SK-N-SH (cell line): ENCODE results near the gene CLEC3B. TPM values are rescaled to one million over a fixed set of nuclear protein-coding genes. Genes with fewer than 3 reads are reported as not detected.

Experiments used
- CTCF ChIA-PET: fragments of 300-600, 350-600 bp; formaldehyde crosslinking; extraction: SDS; loops from one replicate; lab custom pipeline; 2021; lab: Yijun Ruan, JAX
- POLR2A ChIA-PET: fragments of 350-600 bp; sonication (Branson Sonifier 250); formaldehyde crosslinking; extraction: SDS; loops from one replicate; lab custom pipeline; 2020; ENCODE audit warnings: antibody characterized with exemption, inconsistent platforms; lab: Yijun Ruan, JAX
- DNase-seq: peaks from one replicate; pipeline ENCODE4 v3.0.0; 2012
- H2AFZ ChIP-seq: fragments of 200-600 bp; sonication (generic); 2 replicates; pipeline ENCODE4 v1.8.1; 2016; ENCODE audit warnings: antibody characterized with exemption, mild to moderate bottlenecking, low read depth
- H3F3A ChIP-seq: fragments of 200-600 bp; sonication (generic); replicated peaks from 2 replicates; pipeline ENCODE3; 2016; ENCODE audit warnings: antibody characterized with exemption, mild to moderate bottlenecking; ENCODE audit not compliant: insufficient read depth
- H3K27ac ChIP-seq, 2 experiments: fragments of 200-500 bp in 1 of 2; fragments of 200-600 bp in 1 of 2; sonication (Bioruptor generic) in 1 of 2; sonication (generic), shearing (Covaris generic) in 1 of 2; 2 replicates each; pipeline versions ENCODE4 v1.5.1 to v1.6.1; 2014 to 2016; ENCODE audit warnings: low read depth in 2 of 2, inconsistent platforms in 1 of 2, low read length in 1 of 2, mild to moderate bottlenecking in 1 of 2, mixed read lengths in 1 of 2
- H3K27me3 ChIP-seq: fragments of 200-600 bp; sonication (generic), shearing (Covaris generic); 2 replicates; pipeline ENCODE4 v1.6.1; 2016; ENCODE audit warnings: mixed run types; ENCODE audit not compliant: insufficient read depth
- H3K36me3 ChIP-seq, 2 experiments: fragments of 200-500 bp in 1 of 2; fragments of 200-600 bp in 1 of 2; sonication (Bioruptor generic) in 1 of 2; sonication (generic) in 1 of 2; replicated peaks in 1 of 2; 2 replicates each; pipeline versions ENCODE3 to v1.5.1; 2014 to 2016; ENCODE audit warnings: low read length in 1 of 2, mild to moderate bottlenecking in 1 of 2; ENCODE audit not compliant: insufficient read depth in 2 of 2, control insufficient read depth in 1 of 2
- H3K4me1 ChIP-seq, 2 experiments: fragments of 200-500 bp in 1 of 2; fragments of 200-600 bp in 1 of 2; sonication (Bioruptor generic) in 1 of 2; sonication (generic), shearing (Covaris generic) in 1 of 2; 2 replicates each; pipeline versions ENCODE4 v1.5.1 to v1.6.1; 2014 to 2016; ENCODE audit warnings: low read depth in 1 of 2, low read length in 1 of 2, mixed run types in 1 of 2; ENCODE audit not compliant: insufficient read depth in 2 of 2, control insufficient read depth in 1 of 2
- H3K4me2 ChIP-seq: fragments of 200-600 bp; sonication (generic), shearing (Covaris generic); 2 replicates; pipeline ENCODE4 v1.6.1; 2017; ENCODE audit warnings: mixed run types
- H3K4me3 ChIP-seq, 2 experiments: fragments of 200-500 bp in 1 of 2; fragments of 200-600 bp in 1 of 2; sonication (Bioruptor generic) in 1 of 2; sonication (generic), shearing (Covaris generic) in 1 of 2; 2 replicates each; pipeline versions ENCODE4 v1.5.1 to v1.8.1; 2014 to 2016; ENCODE audit warnings: low read depth in 2 of 2, inconsistent platforms in 1 of 2, low read length in 1 of 2, mild to moderate bottlenecking in 1 of 2, mixed read lengths in 1 of 2, moderate library complexity in 1 of 2
- H3K79me2 ChIP-seq: fragments of 200-600 bp; sonication (generic); 2 replicates; pipeline ENCODE4 v1.8.1; 2017; ENCODE audit warnings: mild to moderate bottlenecking; ENCODE audit not compliant: insufficient read depth
- H3K9ac ChIP-seq: fragments of 200-600 bp; sonication (generic); 2 replicates; pipeline ENCODE4 v1.6.1; 2017; ENCODE audit warnings: mixed run types
- H3K9me2 ChIP-seq: fragments of 200-600 bp; sonication (generic); 2 replicates; pipeline ENCODE4 v1.6.1; 2017; ENCODE audit warnings: mixed run types
- H3K9me3 ChIP-seq: fragments of 200-600 bp; sonication (generic); 2 replicates; pipeline ENCODE4 v1.6.1; 2017; ENCODE audit warnings: mixed run types, mild to moderate bottlenecking, moderate library complexity
- H4K20me1 ChIP-seq: fragments of 200-600 bp; sonication (generic); 2 replicates; pipeline ENCODE4 v1.6.1; 2017; ENCODE audit warnings: mild to moderate bottlenecking, mixed run types; ENCODE audit not compliant: insufficient read depth
- EP300 ChIP-seq, 2 experiments: IDR thresholded peaks; 2 replicates each; pipeline versions ENCODE4 v1.4.0 to v1.6.1; 2012; ENCODE audit warnings: borderline replicate concordance in 1 of 2, low read depth in 1 of 2, low read length in 1 of 2
- EZH2phosphoT487 ChIP-seq: fragments of 200-600 bp; sonication (generic); IDR thresholded peaks from 2 replicates; pipeline ENCODE4 v1.6.1; 2017; ENCODE audit warnings: low read depth, mixed run types, mild to moderate bottlenecking, antibody characterized with exemption, moderate library complexity, borderline replicate concordance
- FOXJ3 ChIP-seq: sonication (generic); formaldehyde crosslinking; IDR thresholded peaks from 2 replicates; pipeline ENCODE4 v1.5.1; 2020; ENCODE audit warnings: mild to moderate bottlenecking, missing genetic modification reagents
- FOXM1 ChIP-seq: IDR thresholded peaks from 2 replicates; pipeline ENCODE4 v1.4.0; 2012; ENCODE audit warnings: low read depth, mild to moderate bottlenecking
- GABPA ChIP-seq: IDR thresholded peaks from 2 replicates; pipeline ENCODE4 v1.4.0; 2012; ENCODE audit warnings: low read depth, mild to moderate bottlenecking
- GATA2 ChIP-seq: sonication (generic); formaldehyde crosslinking; IDR thresholded peaks from 2 replicates; pipeline ENCODE4 v1.5.0; 2020; ENCODE audit warnings: mild to moderate bottlenecking, missing genetic modification reagents
- JUND ChIP-seq: IDR thresholded peaks from 2 replicates; pipeline ENCODE4 v1.4.0; 2012
- MAX ChIP-seq: IDR thresholded peaks from 2 replicates; pipeline ENCODE4 v1.4.0; 2012; ENCODE audit warnings: low read depth
- MEF2A ChIP-seq: IDR thresholded peaks from 2 replicates; pipeline ENCODE4 v1.4.0; 2012; ENCODE audit warnings: low read depth, borderline replicate concordance
- RCOR1 ChIP-seq: fragments of 150-350 bp; IDR thresholded peaks from 2 replicates; pipeline ENCODE4 v1.6.1; 2017; ENCODE audit warnings: antibody characterized with exemption, low read length
- REST ChIP-seq: IDR thresholded peaks from 2 replicates; pipeline ENCODE4 v1.6.1; 2012; ENCODE audit warnings: mild to moderate bottlenecking, low read depth, low read length, moderate library complexity
- RFX5 ChIP-seq: IDR thresholded peaks from 2 replicates; pipeline ENCODE4 v1.6.1; 2012; ENCODE audit warnings: mild to moderate bottlenecking, improper control_type of control experiment, low read length
- SIN3A ChIP-seq: IDR thresholded peaks from 2 replicates; pipeline ENCODE4 v1.6.1; 2012; ENCODE audit warnings: low read depth, mild to moderate bottlenecking, low read length, moderate library complexity, borderline replicate concordance
- TAF1 ChIP-seq: IDR thresholded peaks from 2 replicates; pipeline ENCODE4 v1.6.1; 2012; ENCODE audit warnings: low read depth, mild to moderate bottlenecking, low read length, moderate library complexity, borderline replicate concordance
- TEAD4 ChIP-seq: IDR thresholded peaks from 2 replicates; pipeline ENCODE4 v1.4.0; 2012; ENCODE audit warnings: mild to moderate bottlenecking, borderline replicate concordance; ENCODE audit not compliant: insufficient read depth
- WGBS: methylation state at CpG from one replicate; pipeline ENCODE4 v1.1.6; 2017; ENCODE audit warnings: low lambda C conversion rate; 5-methylcytosine and 5-hydroxymethylcytosine counted together
- polyA plus RNA-seq, 3 experiments: library from polyadenylated mRNA; depleted of rRNA; stranded (reverse); fragments of >200 nt; gene quantifications; 2 replicates each; pipeline ENCODE4 v1.2.3, GENCODE V29; 2012

The CLEC3B gene
- polyA plus RNA-seq, 1 of the 3 experiments (the other 2 are of a cell fraction), result 0.46 TPM

- H4K20me1 ChIP-seq, result peaks cover 8% of the 10 kb centered on the region; the same call in 1 of the 2 replicates
- peaks cover 7 to 12% of the 10 kb centered on the region in 2 experiments; a peak in 3 of 4 replicates for H3K4me1 ChIP-seq
- no peaks in the 10 kb centered on the region for H3K9me2 ChIP-seq
- H3K9ac ChIP-seq, result no peak overlapping the region
- no peak overlapping the region for H3K27ac ChIP-seq
- H3K79me2 ChIP-seq, result peaks cover 85% of the 10 kb centered on the region
- no peaks in the 10 kb centered on the region for H3F3A ChIP-seq
- no peak for TF ChIP-seq TEAD4
- no peak for TF ChIP-seq RFX5
- TF ChIP-seq FOXJ3, result no peak
- no peak for TF ChIP-seq GABPA
- TF ChIP-seq SIN3A, result no peak
- no peak for TF ChIP-seq FOXM1
- TF ChIP-seq TAF1, result no peak
- TF ChIP-seq GATA2, result no peak
- no peak for TF ChIP-seq EZH2phosphoT487
- no peaks in the 10 kb centered on the region for H3K27me3 ChIP-seq
- H3K36me3 ChIP-seq, result peaks cover 0 to 7% of the 10 kb centered on the region in 2 experiments
- ChIA-PET POLR2A (interaction anchor here (1.2 kb wide), 1 partner anchor 14 kb away, joined by 3 read pairs; no protein-coding TSS in a partner anchor), CTCF (interaction anchor here (0.7 to 1.2 kb wide), 3 partner anchors 10 to 658 kb away, joined by 3 to 6 read pairs (median 4); no protein-coding TSS in a partner anchor)
- H3K9me3 ChIP-seq, result no peaks in the 10 kb centered on the region
- no peak overlapping the region for H2AFZ ChIP-seq
- WGBS, result 83% methylated on average over 4 of the region's 4 CpGs
- H3K4me3 ChIP-seq, result no peak overlapping the region
- no peak for DNase-seq
- no peak overlapping the region for H3K4me2 ChIP-seq
These were observed 44.4 kb upstream of the CLEC3B start for GRCh38 chr3:44981751-44982150.

- H3F3A ChIP-seq, result no peaks in the 10 kb centered on the region
- H3K4me3 ChIP-seq, result no peak overlapping the region
- H2AFZ ChIP-seq, result no peak overlapping the region
- H4K20me1 ChIP-seq, result peaks cover 8% of the 10 kb centered on the region; the same call in 1 of the 2 replicates
- no peak overlapping the region for H3K9ac ChIP-seq
- peaks cover 0 to 6% of the 10 kb centered on the region in 2 experiments; a peak in 2 of 4 replicates for H3K4me1 ChIP-seq
- CTCF ChIA-PET, result interaction anchor here (1.0 to 2.9 kb wide), 2 partner anchors 10 to 270 kb away, joined by 3 to 17 read pairs; partner anchors contain the start of gene ZNF502
- H3K9me3 ChIP-seq, result no peaks in the 10 kb centered on the region
- H3K4me2 ChIP-seq, result no peak overlapping the region
- H3K9me2 ChIP-seq, result no peaks in the 10 kb centered on the region
- H3K27ac ChIP-seq, result no peak overlapping the region
- POLR2A ChIA-PET, result interaction anchor here (1.2 kb wide), 1 partner anchor 13 kb away, joined by 3 read pairs; no protein-coding TSS in a partner anchor
- 97% methylated on average over 3 of the region's 3 CpGs for WGBS
- H3K79me2 ChIP-seq, result peaks cover 75% of the 10 kb centered on the region
- TF ChIP-seq MAX, result no peak
- H3K27me3 ChIP-seq, result no peaks in the 10 kb centered on the region
- H3K36me3 ChIP-seq, result peaks cover 0 to 7% of the 10 kb centered on the region in 2 experiments
- DNase-seq, result no peak
These were observed 43.3 kb upstream of the CLEC3B start for GRCh38 chr3:44982817-44983216.

GRCh38 chr3:44983484-44983941, 42.6 kb upstream of the CLEC3B start:
- no peak for DNase-seq
- no peaks in the 10 kb centered on the region for H3F3A ChIP-seq
- TF ChIP-seq MEF2A (no peak), SIN3A (no peak), JUND (no peak), RFX5 (no peak), FOXM1 (no peak), RCOR1 (no peak), REST (no peak), MAX (no peak), EP300 (IDR thresholded peaks at IDR 0.05; ENCODE audit: borderline replicate concordance in 1 of 2, low read depth in 1 of 2, low read length in 1 of 2) (no peak), GABPA (no peak)

More at GRCh38 chr3:44983484-44983941, 42.6 kb upstream of the CLEC3B start:
- H3K9ac ChIP-seq, result no peak overlapping the region
- H3K4me3 ChIP-seq, result no peak overlapping the region
- peaks cover 8% of the 10 kb centered on the region; the same call in 1 of the 2 replicates for H4K20me1 ChIP-seq
- H3K36me3 ChIP-seq, result peaks cover 0 to 7% of the 10 kb centered on the region in 2 experiments
- H3K4me2 ChIP-seq, result no peak overlapping the region
- POLR2A ChIA-PET, result no interaction called here
- peaks cover 0 to 5% of the 10 kb centered on the region in 2 experiments; a peak in 1 of 4 replicates for H3K4me1 ChIP-seq
- CTCF ChIA-PET, result interaction anchor here (0.6 to 2.9 kb wide), 3 partner anchors 9 to 513 kb away, joined by 3 to 17 read pairs (median 3); partner anchors contain the start of gene ZNF502
- H3K9me2 ChIP-seq, result no peaks in the 10 kb centered on the region
- no peaks in the 10 kb centered on the region for H3K27me3 ChIP-seq
- H3K79me2 ChIP-seq, result peaks cover 73% of the 10 kb centered on the region
- 93% methylated on average over 1 of the region's 1 CpG for WGBS
- H3K27ac ChIP-seq, result no peak overlapping the region
- H2AFZ ChIP-seq, result no peak overlapping the region
- no peaks in the 10 kb centered on the region for H3K9me3 ChIP-seq
